ENCODE results near the gene ROMO1. TPM values are rescaled to one million over a fixed set of nuclear protein-coding genes. Genes with fewer than 3 reads are reported as not detected.
"Not testable (repeated sequence)": the region's sequence is repeated elsewhere in the genome, so short reads cannot be mapped to it uniquely, and the experiment has no call there.

ROMO1 gene
- total RNA-seq, 1 donor from 2014 or later, result 103 TPM

- peaks cover 24 to 49% (median 41%) of the 10 kb centered on the region in 3 donors for H3K36me3 ChIP-seq (ENCODE audit: control insufficient read depth in 3 of 3, insufficient read depth in 3 of 3, low read length in 3 of 3)
- no peaks in the 10 kb centered on the region for H3K4me1 ChIP-seq (ENCODE audit: control insufficient read depth in 3 of 3, insufficient read depth in 3 of 3, low read length in 3 of 3)
- H3K9ac ChIP-seq (ENCODE audit: low read depth in 1 of 3, low read length in 3 of 3), result no peak overlapping the region
- H3K27me3 ChIP-seq (ENCODE audit: control insufficient read depth in 3 of 3, insufficient read depth in 3 of 3, low read length in 3 of 3), result no peaks in the 10 kb centered on the region
- no peaks in the 10 kb centered on the region for H3K9me3 ChIP-seq (ENCODE audit: control insufficient read depth in 3 of 3, low read length in 3 of 3)
- H3K4me3 ChIP-seq (ENCODE audit: low read length in 3 of 3), result no peak overlapping the region
- H3K27ac ChIP-seq (ENCODE audit: low read depth, low read length), result no peak overlapping the region
Measured at GRCh38 chr20:35674921-35675320, 24.3 kb upstream of the ROMO1 start.

GRCh38 chr20:35680452-35681183 is 18.6 kb upstream of the ROMO1 start:
- Histone ChIP-seq H3K4me1 (ENCODE audit: control insufficient read depth in 3 of 3, insufficient read depth in 3 of 3, low read length in 3 of 3) (no peaks in the 10 kb centered on the region), H3K27ac (ENCODE audit: low read depth, low read length) (no peak overlapping the region), H3K27me3 (ENCODE audit: control insufficient read depth in 3 of 3, insufficient read depth in 3 of 3, low read length in 3 of 3) (no peaks in the 10 kb centered on the region), H3K9me3 (ENCODE audit: control insufficient read depth in 3 of 3, low read length in 3 of 3) (no peaks in the 10 kb centered on the region), H3K4me3 (ENCODE audit: low read length in 3 of 3) (no peak overlapping the region), H3K9ac (ENCODE audit: low read depth in 1 of 3, low read length in 3 of 3) (no peak overlapping the region), H3K36me3 (ENCODE audit: control insufficient read depth in 3 of 3, insufficient read depth in 3 of 3, low read length in 3 of 3) (peaks cover 5 to 16% (median 12%) of the 10 kb centered on the region in 3 donors)

GRCh38 chr20:35681960-35682359 is 17.2 kb upstream of the ROMO1 start:
- peaks cover 5 to 16% (median 12%) of the 10 kb centered on the region in 3 donors for H3K36me3 ChIP-seq (ENCODE audit: control insufficient read depth in 3 of 3, insufficient read depth in 3 of 3, low read length in 3 of 3)
- no peaks in the 10 kb centered on the region for H3K9me3 ChIP-seq (ENCODE audit: control insufficient read depth in 3 of 3, low read length in 3 of 3)
- H3K9ac ChIP-seq (ENCODE audit: low read depth in 1 of 3, low read length in 3 of 3), result no peak overlapping the region
- H3K4me3 ChIP-seq (ENCODE audit: low read length in 3 of 3), result no peak overlapping the region
- H3K27ac ChIP-seq (ENCODE audit: low read depth, low read length), result no peak overlapping the region
- H3K4me1 ChIP-seq (ENCODE audit: control insufficient read depth in 3 of 3, insufficient read depth in 3 of 3, low read length in 3 of 3), result no peaks in the 10 kb centered on the region
- no peaks in the 10 kb centered on the region for H3K27me3 ChIP-seq (ENCODE audit: control insufficient read depth in 3 of 3, insufficient read depth in 3 of 3, low read length in 3 of 3)

- H3K4me1 ChIP-seq (ENCODE audit: control insufficient read depth in 3 of 3, insufficient read depth in 3 of 3, low read length in 3 of 3); H3K9me3 ChIP-seq (ENCODE audit: control insufficient read depth in 3 of 3, low read length in 3 of 3); H3K9ac ChIP-seq (ENCODE audit: low read depth in 1 of 3, low read length in 3 of 3); H3K27me3 ChIP-seq (ENCODE audit: control insufficient read depth in 3 of 3, insufficient read depth in 3 of 3, low read length in 3 of 3); H3K27ac ChIP-seq (ENCODE audit: low read depth, low read length); H3K4me3 ChIP-seq (ENCODE audit: low read length in 3 of 3): not testable (repeated sequence)
- H3K36me3 ChIP-seq (ENCODE audit: control insufficient read depth in 3 of 3, insufficient read depth in 3 of 3, low read length in 3 of 3), result peaks cover 21 to 32% (median 24%) of the 10 kb centered on the region in 3 donors
Measured at GRCh38 chr20:35685368-35685767, 13.8 kb upstream of the ROMO1 start.

- H3K27me3 ChIP-seq (ENCODE audit: control insufficient read depth in 3 of 3, insufficient read depth in 3 of 3, low read length in 3 of 3); H3K27ac ChIP-seq (ENCODE audit: low read depth, low read length); H3K4me1 ChIP-seq (ENCODE audit: control insufficient read depth in 3 of 3, insufficient read depth in 3 of 3, low read length in 3 of 3); H3K9ac ChIP-seq (ENCODE audit: low read depth in 1 of 3, low read length in 3 of 3); H3K4me3 ChIP-seq (ENCODE audit: low read length in 3 of 3); H3K9me3 ChIP-seq (ENCODE audit: control insufficient read depth in 3 of 3, low read length in 3 of 3): not testable (repeated sequence)
- peaks cover 18 to 26% (median 23%) of the 10 kb centered on the region in 3 donors for H3K36me3 ChIP-seq (ENCODE audit: control insufficient read depth in 3 of 3, insufficient read depth in 3 of 3, low read length in 3 of 3)
Measured at GRCh38 chr20:35686872-35687271, 12.3 kb upstream of the ROMO1 start.

GRCh38 chr20:35690265-35690664 is 8.9 kb upstream of the ROMO1 start:
- H3K36me3 ChIP-seq (ENCODE audit: control insufficient read depth in 3 of 3, insufficient read depth in 3 of 3, low read length in 3 of 3), result peaks cover 22 to 43% (median 25%) of the 10 kb centered on the region in 3 donors
- no peak overlapping the region for H3K9ac ChIP-seq (ENCODE audit: low read depth in 1 of 3, low read length in 3 of 3)
- H3K4me3 ChIP-seq (ENCODE audit: low read length in 3 of 3), result no peak overlapping the region
- no peaks in the 10 kb centered on the region for H3K27me3 ChIP-seq (ENCODE audit: control insufficient read depth in 3 of 3, insufficient read depth in 3 of 3, low read length in 3 of 3)
- no peak overlapping the region for H3K27ac ChIP-seq (ENCODE audit: low read depth, low read length)
- no peaks in the 10 kb centered on the region for H3K9me3 ChIP-seq (ENCODE audit: control insufficient read depth in 3 of 3, low read length in 3 of 3)
- H3K4me1 ChIP-seq (ENCODE audit: control insufficient read depth in 3 of 3, insufficient read depth in 3 of 3, low read length in 3 of 3), result no peaks in the 10 kb centered on the region

GRCh38 chr20:35695245-35695749 is 3.9 kb upstream of the ROMO1 start:
- H3K27ac ChIP-seq (ENCODE audit: low read depth, low read length), result no peak overlapping the region
- no peak overlapping the region for H3K9ac ChIP-seq (ENCODE audit: low read depth in 1 of 3, low read length in 3 of 3)
- peaks cover 22 to 26% (median 24%) of the 10 kb centered on the region in 3 donors for H3K4me1 ChIP-seq (ENCODE audit: control insufficient read depth in 3 of 3, insufficient read depth in 3 of 3, low read length in 3 of 3)
- H3K4me3 ChIP-seq (ENCODE audit: low read length in 3 of 3), result no peak overlapping the region
- H3K9me3 ChIP-seq (ENCODE audit: control insufficient read depth in 3 of 3, low read length in 3 of 3), result no peaks in the 10 kb centered on the region
- peaks cover 17 to 33% (median 25%) of the 10 kb centered on the region in 3 donors for H3K36me3 ChIP-seq (ENCODE audit: control insufficient read depth in 3 of 3, insufficient read depth in 3 of 3, low read length in 3 of 3)
- H3K27me3 ChIP-seq (ENCODE audit: control insufficient read depth in 3 of 3, insufficient read depth in 3 of 3, low read length in 3 of 3), result no peaks in the 10 kb centered on the region

GRCh38 chr20:35695978-35696377 is 3.2 kb upstream of the ROMO1 start:
- H3K4me1 ChIP-seq (ENCODE audit: control insufficient read depth in 3 of 3, insufficient read depth in 3 of 3, low read length in 3 of 3), result peaks cover 27 to 32% (median 28%) of the 10 kb centered on the region in 3 donors
- no peak overlapping the region for H3K27ac ChIP-seq (ENCODE audit: low read depth, low read length)
- peaks cover 16 to 30% (median 21%) of the 10 kb centered on the region in 3 donors for H3K36me3 ChIP-seq (ENCODE audit: control insufficient read depth in 3 of 3, insufficient read depth in 3 of 3, low read length in 3 of 3)
- H3K4me3 ChIP-seq (ENCODE audit: low read length in 3 of 3), result no peak overlapping the region
- no peaks in the 10 kb centered on the region for H3K27me3 ChIP-seq (ENCODE audit: control insufficient read depth in 3 of 3, insufficient read depth in 3 of 3, low read length in 3 of 3)
- no peak overlapping the region for H3K9ac ChIP-seq (ENCODE audit: low read depth in 1 of 3, low read length in 3 of 3)
- no peaks in the 10 kb centered on the region for H3K9me3 ChIP-seq (ENCODE audit: control insufficient read depth in 3 of 3, low read length in 3 of 3)

- Histone ChIP-seq H3K4me1 (ENCODE audit: control insufficient read depth in 3 of 3, insufficient read depth in 3 of 3, low read length in 3 of 3) (peaks cover 30 to 34% (median 33%) of the 10 kb centered on the region in 3 donors), H3K27ac (ENCODE audit: low read depth, low read length) (no peak overlapping the region), H3K9ac (ENCODE audit: low read depth in 1 of 3, low read length in 3 of 3) (peak overlapping the region; percentile 90 to 99 (median 98)), H3K4me3 (ENCODE audit: low read length in 3 of 3) (peak overlapping the region; percentile 79 to 98 (median 96)), H3K36me3 (ENCODE audit: control insufficient read depth in 3 of 3, insufficient read depth in 3 of 3, low read length in 3 of 3) (peaks cover 21 to 37% (median 23%) of the 10 kb centered on the region in 3 donors), H3K9me3 (ENCODE audit: control insufficient read depth in 3 of 3, low read length in 3 of 3) (no peaks in the 10 kb centered on the region), H3K27me3 (ENCODE audit: control insufficient read depth in 3 of 3, insufficient read depth in 3 of 3, low read length in 3 of 3) (no peaks in the 10 kb centered on the region)
Measured at GRCh38 chr20:35697696-35698297, 1.4 kb upstream of the ROMO1 start.
